ENCODE results near the gene MADD. TPM values are rescaled to one million over a fixed set of nuclear protein-coding genes. Genes with fewer than 3 reads are reported as not detected.
A peak's percentile ranks its signal among the peaks of the same experiment; 100 is the strongest.

Gene MADD
- total and polyA plus RNA-seq, 2 donors (not counting 1 experiment from before 2014, with no cell fraction given): 7.0 to 15.4 TPM

- DNase-seq (ENCODE audit: low read depth in 2 of 2): no peak
- H3K36me3 ChIP-seq (ENCODE audit: control insufficient read depth, insufficient read depth, low read length): peaks cover 1% of the 10 kb centered on the region
- H2AFZ ChIP-seq (ENCODE audit: low read length): peak overlapping the region; percentile 70
- peaks cover 19% of the 10 kb centered on the region for H3K4me1 ChIP-seq (ENCODE audit: control insufficient read depth, extremely low read depth, insufficient read depth, low read length)
- H4K20me1 ChIP-seq (ENCODE audit: control insufficient read depth, extremely low read depth, insufficient read depth, low read length): no peaks in the 10 kb centered on the region
- no peak overlapping the region for H3K4me2 ChIP-seq (ENCODE audit: extremely low read depth, insufficient read depth, low read length)
- TF ChIP-seq CTCF (conservative IDR thresholded peaks at IDR 0.05 in 1 of 2, IDR thresholded peaks at IDR 0.05 in 1 of 2; ENCODE audit: low read depth in 1 of 2, low read length in 2 of 2) (no peak), EZH2 (IDR thresholded peaks at IDR 0.05; ENCODE audit: low read length, missing control alignments) (no peak)
- H3K27ac ChIP-seq (ENCODE audit: insufficient read depth, low read length): peak overlapping the region; percentile 85
- H3K27me3 ChIP-seq (ENCODE audit: control insufficient read depth, insufficient read depth, low read length): no peaks in the 10 kb centered on the region
- no peaks in the 10 kb centered on the region for H3K9me3 ChIP-seq (ENCODE audit: control insufficient read depth, insufficient read depth, low read depth, low read length)
- no peak overlapping the region for H3K9ac ChIP-seq (ENCODE audit: insufficient read depth, low read length)
- peak overlapping the region in 1 of 4 experiments; percentile 76 for H3K4me3 ChIP-seq (replicated peaks in 1 of 4; ENCODE audit: control extremely low read depth in 1 of 4, insufficient read depth in 1 of 4, low read depth in 3 of 4, low read length in 4 of 4)
- peaks cover 19% of the 10 kb centered on the region for H3K79me2 ChIP-seq (ENCODE audit: control insufficient read depth, insufficient read depth, low read length)
Measured at GRCh38 chr11:47268448-47269001, 1.4 kb upstream of the MADD start.

- Histone ChIP-seq H2AFZ (ENCODE audit: low read length) (peak overlapping the region; percentile 83), H4K20me1 (ENCODE audit: control insufficient read depth, extremely low read depth, insufficient read depth, low read length) (no peaks in the 10 kb centered on the region), H3K27ac (ENCODE audit: insufficient read depth, low read length) (peak overlapping the region; percentile 85), H3K9me3 (ENCODE audit: control insufficient read depth, insufficient read depth, low read depth, low read length) (no peaks in the 10 kb centered on the region), H3K4me2 (ENCODE audit: extremely low read depth, insufficient read depth, low read length) (peak overlapping the region; percentile 83), H3K27me3 (ENCODE audit: control insufficient read depth, insufficient read depth, low read length) (no peaks in the 10 kb centered on the region), H3K9ac (ENCODE audit: insufficient read depth, low read length) (peak overlapping the region; percentile 88), H3K4me3 (replicated peaks in 1 of 4; ENCODE audit: control extremely low read depth in 1 of 4, insufficient read depth in 1 of 4, low read depth in 3 of 4, low read length in 4 of 4) (peak overlapping the region; percentile 43 to 76 (median 60)), H3K4me1 (ENCODE audit: control insufficient read depth, extremely low read depth, insufficient read depth, low read length) (peaks cover 19% of the 10 kb centered on the region), H3K36me3 (ENCODE audit: control insufficient read depth, insufficient read depth, low read length) (peaks cover 1% of the 10 kb centered on the region), H3K79me2 (ENCODE audit: control insufficient read depth, insufficient read depth, low read length) (peaks cover 24% of the 10 kb centered on the region)
- peak; percentile 84 to 86 for DNase-seq (ENCODE audit: low read depth in 2 of 2)
- peak; percentile 6 to 31 for TF ChIP-seq CTCF (conservative IDR thresholded peaks at IDR 0.05 in 1 of 2, IDR thresholded peaks at IDR 0.05 in 1 of 2; ENCODE audit: low read depth in 1 of 2, low read length in 2 of 2)
- TF ChIP-seq EZH2 (IDR thresholded peaks at IDR 0.05; ENCODE audit: low read length, missing control alignments): no peak
Measured at GRCh38 chr11:47269002-47269828, 718 bp upstream of the MADD start.
